Measurements from ENCODE around the gene RPP14.

DNA sequence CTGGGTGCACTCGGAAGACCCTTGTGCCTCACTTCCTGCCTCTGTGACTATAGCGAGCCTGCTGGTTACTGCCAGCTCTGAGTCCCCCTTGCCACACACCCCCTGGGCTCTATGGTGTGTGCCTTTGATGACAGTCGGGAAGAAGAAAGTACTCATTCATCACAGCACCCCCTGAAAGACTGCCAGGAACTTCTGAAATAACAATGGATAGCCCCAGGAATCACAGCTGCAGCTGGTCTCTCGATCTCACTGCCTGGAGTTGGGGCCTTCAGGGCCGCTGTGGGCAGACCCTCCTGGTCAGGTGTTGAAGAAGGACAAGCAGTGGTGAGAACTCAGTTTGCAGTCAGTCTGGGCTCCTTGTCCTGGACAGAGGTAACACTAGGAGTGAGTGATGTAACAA lies 9.8 kb upstream of the RPP14 start:
- TF ChIP-seq, protein P1, sequence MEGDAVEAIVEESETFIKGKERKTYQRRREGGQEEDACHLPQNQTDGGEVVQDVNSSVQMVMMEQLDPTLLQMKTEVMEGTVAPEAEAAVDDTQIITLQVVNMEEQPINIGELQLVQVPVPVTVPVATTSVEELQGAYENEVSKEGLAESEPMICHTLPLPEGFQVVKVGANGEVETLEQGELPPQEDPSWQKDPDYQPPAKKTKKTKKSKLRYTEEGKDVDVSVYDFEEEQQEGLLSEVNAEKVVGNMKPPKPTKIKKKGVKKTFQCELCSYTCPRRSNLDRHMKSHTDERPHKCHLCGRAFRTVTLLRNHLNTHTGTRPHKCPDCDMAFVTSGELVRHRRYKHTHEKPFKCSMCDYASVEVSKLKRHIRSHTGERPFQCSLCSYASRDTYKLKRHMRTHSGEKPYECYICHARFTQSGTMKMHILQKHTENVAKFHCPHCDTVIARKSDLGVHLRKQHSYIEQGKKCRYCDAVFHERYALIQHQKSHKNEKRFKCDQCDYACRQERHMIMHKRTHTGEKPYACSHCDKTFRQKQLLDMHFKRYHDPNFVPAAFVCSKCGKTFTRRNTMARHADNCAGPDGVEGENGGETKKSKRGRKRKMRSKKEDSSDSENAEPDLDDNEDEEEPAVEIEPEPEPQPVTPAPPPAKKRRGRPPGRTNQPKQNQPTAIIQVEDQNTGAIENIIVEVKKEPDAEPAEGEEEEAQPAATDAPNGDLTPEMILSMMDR (IDR thresholded peaks at IDR 0.05; ENCODE audit: low read length) = no peak
- no peak for TF ChIP-seq EZH2 (optimal IDR thresholded peaks at IDR 0.05; ENCODE audit: low read depth, low read length)
